ENCODE results near the gene EXD3.

GRCh38 chr9:137406085-137406760, 16.7 kb downstream of the EXD3 start:
- no peak for TF ChIP-seq CTCF (IDR thresholded peaks at IDR 0.05)
- no peak for TF ChIP-seq POLR2A (IDR thresholded peaks at IDR 0.05)
